K562 (cell line): ENCODE data around the gene RABGAP1. TPM values are rescaled to one million over a fixed set of nuclear protein-coding genes. Genes with fewer than 3 reads are reported as not detected.
A peak's percentile ranks its signal among the peaks of the same experiment; 100 is the strongest.

Experiments
- ATAC-seq: fragments of 200-7000 bp; cut with Tn5 transposase; 3 replicates; pipeline ENCODE4 v1.9.1; 2020; ENCODE audit warnings: moderate library complexity
- BruUV-seq: library from RNA; stranded (reverse); fragments of 400-500 nt; replicated peaks from 2 replicates; lab custom pipeline; 2021; lab: Mats Ljungman, UMichigan
- CTCF ChIA-PET: fragments of 300-600 bp; formaldehyde crosslinking; extraction: SDS; loops from one replicate; lab custom pipeline; 2021; ENCODE audit warnings: low intra/inter-chr PET ratio; lab: Yijun Ruan, JAX
- POLR2A ChIA-PET: fragments of 300-600, 350-650 bp; sonication (Branson Sonifier 250); formaldehyde crosslinking; extraction: SDS; loops from one replicate; lab custom pipeline; 2021; ENCODE audit warnings: antibody characterized with exemption, inconsistent platforms; lab: Yijun Ruan, JAX
- DNase-seq, 4 experiments: peaks; one replicate each; pipeline versions ENCODE4 v3.0.0 to v3.0.0-alpha.2; 2011 to 2018; ENCODE audit warnings: low spot score in 3 of 4, mixed read lengths in 3 of 4; ENCODE audit errors: extremely low read depth in 1 of 4
- FAIRE-seq: peaks from 2 replicates; lab custom pipeline; 2011; peaks lifted over from hg19 to GRCh38; lab: Jason Lieb, UNC
- H2AFZ ChIP-seq: 2 replicates; pipeline ENCODE4 v1.6.0; 2011; ENCODE audit warnings: low read depth, low read length, control low read depth, inconsistent platforms
- H3K27ac ChIP-seq: fragments of 200-600 bp; 3 replicates; pipeline ENCODE4 v1.8.0; 2011; ENCODE audit warnings: low read depth, mild to moderate bottlenecking, control low read depth, inconsistent platforms, low read length, moderate library complexity, mixed read lengths; ENCODE audit errors: extremely low read depth
- H3K27me3 ChIP-seq, 2 experiments: fragments of 300-600 bp in 1 of 2; 2 replicates in 1 of 2; 3 replicates in 1 of 2; pipeline versions ENCODE4 v1.6.0 to v1.8.0; 2011; ENCODE audit warnings: inconsistent platforms in 2 of 2, low read length in 2 of 2, mild to moderate bottlenecking in 1 of 2, mixed read lengths in 1 of 2, moderate library complexity in 1 of 2; ENCODE audit not compliant: control insufficient read depth in 2 of 2, insufficient read depth in 2 of 2
- H3K36me3 ChIP-seq: fragments of 300-600 bp; 3 replicates; pipeline ENCODE4 v1.8.0; 2011; ENCODE audit warnings: mild to moderate bottlenecking, low read length, inconsistent platforms; ENCODE audit not compliant: control insufficient read depth, insufficient read depth
- H3K4me1 ChIP-seq, 2 experiments: fragments of 200-600 bp in 1 of 2; replicated peaks in 1 of 2; 2 replicates in 1 of 2; 3 replicates in 1 of 2; pipeline versions ENCODE4 v1.5.1 to v1.8.0; 2011; ENCODE audit warnings: inconsistent platforms in 2 of 2, low read length in 2 of 2, mild to moderate bottlenecking in 1 of 2, mixed read lengths in 1 of 2, moderate library complexity in 1 of 2; ENCODE audit not compliant: control insufficient read depth in 2 of 2, insufficient read depth in 2 of 2
- H3K4me2 ChIP-seq: 2 replicates; pipeline ENCODE4 v1.6.1; 2011; ENCODE audit warnings: low read length, control low read depth, inconsistent platforms, mixed read lengths; ENCODE audit not compliant: insufficient read depth
- H3K4me3 ChIP-seq: fragments of 200-600 bp; sonication (generic), shearing (Covaris generic); 2 replicates; pipeline ENCODE4 v1.5.1; 2016; ENCODE audit warnings: control low read depth, inconsistent platforms
- H3K79me2 ChIP-seq: fragments of 200-600 bp; 3 replicates; pipeline ENCODE4 v1.8.0; 2011; ENCODE audit warnings: low read length, inconsistent platforms; ENCODE audit not compliant: control insufficient read depth, insufficient read depth
- H3K9ac ChIP-seq, 2 experiments: 2 replicates each; pipeline versions ENCODE4 v1.6.0 to v1.6.1; 2011; ENCODE audit warnings: low read depth in 2 of 2, low read length in 2 of 2, control low read depth in 1 of 2, inconsistent platforms in 1 of 2, mild to moderate bottlenecking in 1 of 2, mixed read lengths in 1 of 2; ENCODE audit not compliant: insufficient read depth in 1 of 2
- H3K9me1 ChIP-seq: one replicate; pipeline ENCODE4 v1.6.0; 2011; ENCODE audit warnings: inconsistent platforms, mild to moderate bottlenecking, low read length, moderate library complexity; ENCODE audit not compliant: control insufficient read depth, insufficient read depth
- H3K9me3 ChIP-seq: replicated peaks from 2 replicates; pipeline ENCODE4 v1.5.1; 2011; ENCODE audit warnings: low read depth, low read length, inconsistent platforms; ENCODE audit not compliant: control insufficient read depth, insufficient read depth
- H4K20me1 ChIP-seq: replicated peaks from 2 replicates; pipeline ENCODE4 v1.6.1; 2011; ENCODE audit warnings: low read length, inconsistent platforms, mixed read lengths; ENCODE audit not compliant: control insufficient read depth, insufficient read depth
- CEBPB ChIP-seq: fragments of 450-650 bp; IDR thresholded peaks from 2 replicates; pipeline ENCODE4 v1.6.1; 2016; ENCODE audit warnings: missing genetic modification characterization, missing compliant biosample characterization
- ELK1 ChIP-seq: sonication (generic); formaldehyde crosslinking; IDR thresholded peaks from 2 replicates; pipeline ENCODE4 v1.8.1; 2022; ENCODE audit warnings: missing genetic modification reagents
- ETV6 ChIP-seq, 3 experiments: fragments of 150-350 bp in 1 of 3; sonication (generic) in 1 of 3; formaldehyde crosslinking in 1 of 3; IDR thresholded peaks; 2 replicates each; pipeline versions ENCODE4 v1.6.1 to v1.8.0; 2014 to 2022; ENCODE audit warnings: borderline replicate concordance in 2 of 3, low read depth in 2 of 3, antibody characterized with exemption in 1 of 3, low read length in 1 of 3, mild to moderate bottlenecking in 1 of 3, missing genetic modification reagents in 1 of 3
- KLF16 ChIP-seq: IDR thresholded peaks from 2 replicates; pipeline ENCODE4 v1.6.1; 2016; ENCODE audit warnings: antibody characterized with exemption
- SIN3A ChIP-seq, 2 experiments: fragments of 150-350 bp in 1 of 2; IDR thresholded peaks; 2 replicates each; pipeline ENCODE4 v1.6.1; 2011 to 2016; ENCODE audit warnings: borderline replicate concordance in 2 of 2, low read depth in 2 of 2, low read length in 2 of 2, mild to moderate bottlenecking in 2 of 2, moderate library complexity in 2 of 2; ENCODE audit not compliant: control insufficient read depth in 1 of 2
- SLC30A9 ChIP-seq: fragments of 250-450 bp; sonication (Bioruptor Pico); IDR thresholded peaks from 2 replicates; pipeline ENCODE4 v1.8.0; 2022; ENCODE audit warnings: mild to moderate bottlenecking, moderate library complexity
- STAT6 ChIP-seq: sonication (generic); formaldehyde crosslinking; IDR thresholded peaks from 2 replicates; pipeline ENCODE4 v1.8.1; 2023; ENCODE audit warnings: mild to moderate bottlenecking, missing genetic modification reagents
- ZNF589 ChIP-seq: fragments of 200-800 bp; sonication (Bioruptor generic); IDR thresholded peaks from 2 replicates; pipeline ENCODE4 v1.6.1; 2016; ENCODE audit warnings: low read depth, missing genetic modification characterization, missing compliant biosample characterization
- ZNF764 ChIP-seq: fragments of 250-450 bp; sonication (Bioruptor Pico); IDR thresholded peaks from 2 replicates; pipeline ENCODE4 v1.4.0; 2020; ENCODE audit warnings: low read depth, mild to moderate bottlenecking, moderate library complexity
- whole genome bisulfite sequencing: fragments of 100-300 bp; shearing (Covaris generic); methylation state at CpG from one replicate; pipeline ENCODE4 v1.1.6; 2016; ENCODE audit warnings: low coverage, mixed read lengths; ENCODE audit not compliant: insufficient coverage; ENCODE audit errors: missing lambda C conversion rate; 5-methylcytosine and 5-hydroxymethylcytosine counted together
- in situ Hi-C: fragments of 300-500 bp; cut with MboI; formaldehyde crosslinking; loops from 4 replicates; pipeline ENCODE4 v1.15.0; 2018; ENCODE audit warnings: inconsistent platforms, mixed read lengths
- intact Hi-C: fragments of 100-400 bp; cut with micrococcal nuclease; formaldehyde crosslinking; loops from 2 replicates; pipeline ENCODE4 v1.14.2; 2022
- polyA plus RNA-seq, 8 experiments: library from polyadenylated mRNA; depleted of rRNA in 4 of 8; stranded (reverse) in 5 of 8; unstranded in 3 of 8; fragments of >200 nt; fragmentation: Nextera tagmentation in 2 of 8; fragmentation: Illumina TruSeq in 1 of 8; extraction: Ambion mirVana in 2 of 8; extraction: Trizol in 1 of 8; gene quantifications; 2 replicates each; pipeline versions ENCODE4 v1.2.1 to v1.2.3, GENCODE V29; 2011 to 2014; ENCODE audit warnings: inconsistent platforms in 1 of 8, missing spikeins in 1 of 8
- total RNA-seq, 7 experiments: library from RNA; depleted of rRNA in 6 of 7; stranded (reverse); fragments of >200 nt in 6 of 7; fragmentation: Illumina TruSeq in 2 of 7; extraction: Trizol in 2 of 7; gene quantifications; 2 replicates each; pipeline versions ENCODE4 v1.2.1 to v1.2.3, GENCODE V29; 2011 to 2021; ENCODE audit warnings: low replicate concordance in 1 of 7

Gene RABGAP1
- total and polyA plus RNA-seq, 9 of the 15 experiments (the other 6 are each of a cell fraction or from before 2014, with no cell fraction given): 1.5 to 22.7 (median 13.1) TPM

GRCh38 chr9:123011380-123011779 is 70.6 kb downstream of the RABGAP1 start (continued):
- TF ChIP-seq STAT6 (CRISPR knock-in tag) (no peak), ETV6 (IDR thresholded peaks at IDR 0.05; ENCODE audit: borderline replicate concordance in 1 of 2, low read depth in 2 of 2, low read length in 1 of 2) (no peak), ETV6 (CRISPR knock-in tag; IDR thresholded peaks at IDR 0.05; ENCODE audit: borderline replicate concordance) (peak; percentile 73; the same call in 1 of the 2 replicates)

GRCh38 chr9:123011878-123012528 is 71.2 kb downstream of the RABGAP1 start:
- Histone ChIP-seq H3K27ac (no peak overlapping the region), H3K27me3 (no peaks in the 10 kb centered on the region), H3K9me1 (no peaks in the 10 kb centered on the region), H3K4me1 (no peaks in the 10 kb centered on the region; a peak in 2 of 5 replicates), H3K79me2 (no peaks in the 10 kb centered on the region), H3K9me3 (no peaks in the 10 kb centered on the region), H3K4me2 (no peak overlapping the region), H2AFZ (no peak overlapping the region), H3K9ac (no peak overlapping the region), H3K4me3 (no peak overlapping the region), H4K20me1 (no peaks in the 10 kb centered on the region), H3K36me3 (peaks cover 30% of the 10 kb centered on the region; the same call in 2 of the 3 replicates)
- DNase-seq (no peak), ATAC-seq (no peak), FAIRE-seq (no peak)
- BruUV-seq: no TSS peak
- POLR2A ChIA-PET: no interaction called here
- 91% methylated on average over 3 of the region's 3 CpGs for WGBS
- TF ChIP-seq ZNF764 (CRISPR knock-in tag): no peak
- TF ChIP-seq CEBPB: no peak
- no peak for TF ChIP-seq KLF16
- no peak for TF ChIP-seq ELK1 (CRISPR knock-in tag)
- no peak for TF ChIP-seq ZNF589 (CRISPR knock-in tag)
- TF ChIP-seq SIN3A (IDR thresholded peaks at IDR 0.05; ENCODE audit: borderline replicate concordance in 2 of 2, control insufficient read depth in 1 of 2, low read depth in 2 of 2, low read length in 2 of 2): no peak
- TF ChIP-seq SLC30A9 (CRISPR knock-in tag): no peak
- in situ Hi-C loops: no loop called here
- intact Hi-C loops: no loop called here
- CTCF ChIA-PET: no interaction called here
